GDM1 (cell line): ENCODE results near the gene PRUNE2.
A peak's percentile ranks its signal among the peaks of the same experiment; 100 is the strongest.

Experiments
- DNase-seq: peaks from one replicate; lab custom pipeline; 2025; lab: John Stamatoyannopoulos, UW

PRUNE2 gene

DNA sequence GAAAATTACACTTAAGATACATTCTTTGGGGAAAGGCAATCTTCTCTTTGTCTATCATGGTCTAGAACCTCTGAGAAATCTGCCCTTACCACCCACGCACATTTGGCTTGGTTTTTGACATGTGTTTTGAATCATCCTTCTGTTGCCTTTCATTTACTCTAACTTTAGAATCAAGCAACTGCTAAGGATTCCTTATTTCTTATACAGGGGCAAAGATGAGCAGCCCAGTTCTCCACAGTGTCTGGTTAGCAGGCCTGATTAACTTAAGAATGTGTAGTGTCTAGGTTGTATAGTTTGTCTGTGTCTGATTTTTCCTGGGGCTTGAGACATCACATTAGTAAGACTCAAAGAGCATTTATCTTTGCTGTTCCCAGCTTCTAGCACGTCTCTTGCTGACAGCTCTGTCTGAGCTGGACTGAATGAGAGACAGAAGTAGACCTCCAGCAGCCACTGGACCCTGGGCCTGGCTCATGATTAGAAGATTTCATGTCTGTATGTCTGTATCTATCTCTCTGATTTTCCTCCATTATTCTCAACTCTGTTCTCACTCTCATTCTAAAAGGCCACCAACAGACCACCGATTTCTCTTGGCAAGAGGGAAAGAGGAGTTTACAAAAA lies 173.5 kb downstream of the PRUNE2 start:
- DNase-seq = no peak

DNA sequence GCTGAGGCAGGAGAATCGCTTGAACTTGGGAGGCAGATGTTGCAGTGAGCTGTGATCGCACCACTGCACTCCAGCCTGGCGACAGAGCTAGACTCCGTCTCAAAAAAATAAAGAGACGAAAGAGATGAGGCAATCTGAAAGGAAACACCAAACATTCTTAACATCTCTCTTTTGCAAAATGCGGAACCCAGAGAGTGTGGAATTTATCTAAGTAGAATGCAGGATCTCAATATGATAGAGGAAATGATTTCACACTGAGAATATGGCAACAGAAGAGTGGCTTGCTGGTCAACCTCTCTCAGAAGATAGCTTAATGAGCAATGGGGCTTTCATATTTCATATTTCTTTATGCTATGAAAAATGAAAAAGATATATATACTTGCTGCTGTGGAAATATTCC lies 175.1 kb downstream of the PRUNE2 start:
- no peak for DNase-seq

DNA sequence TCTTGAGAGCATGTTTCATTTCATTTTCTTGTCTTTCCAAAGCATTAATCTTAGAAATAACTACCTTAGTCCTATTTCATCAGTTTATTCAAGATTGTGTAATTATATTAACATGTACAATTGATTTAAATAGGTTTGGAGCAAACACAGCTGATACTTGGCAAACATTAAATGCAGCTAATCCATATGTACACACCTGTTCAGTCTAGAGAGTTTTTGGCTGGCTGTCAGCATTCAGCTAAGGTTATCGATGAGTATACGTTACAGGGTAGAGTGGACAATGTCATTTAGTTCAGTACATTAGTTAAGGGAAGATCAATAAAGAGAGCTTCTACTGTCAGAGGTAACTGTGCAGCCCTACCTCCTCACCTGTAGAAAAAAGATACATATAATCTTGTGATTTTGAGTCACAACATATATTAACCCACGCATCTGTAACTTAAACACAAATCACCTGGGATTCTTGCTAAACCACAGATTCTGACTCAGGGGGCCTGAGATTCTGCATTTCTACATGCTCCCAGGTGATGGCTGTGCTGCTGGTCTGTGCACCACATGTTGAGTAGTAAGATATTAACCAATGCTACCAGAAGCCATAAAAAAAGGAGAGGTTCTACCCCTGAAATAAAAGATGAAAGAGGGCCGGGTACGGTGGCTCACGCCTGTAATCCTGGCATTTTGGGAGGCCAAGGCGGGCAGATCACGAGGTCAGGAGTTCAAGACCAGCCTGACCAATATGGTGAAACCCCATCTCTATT lies 175.8 kb downstream of the PRUNE2 start:
- no peak for DNase-seq

DNA sequence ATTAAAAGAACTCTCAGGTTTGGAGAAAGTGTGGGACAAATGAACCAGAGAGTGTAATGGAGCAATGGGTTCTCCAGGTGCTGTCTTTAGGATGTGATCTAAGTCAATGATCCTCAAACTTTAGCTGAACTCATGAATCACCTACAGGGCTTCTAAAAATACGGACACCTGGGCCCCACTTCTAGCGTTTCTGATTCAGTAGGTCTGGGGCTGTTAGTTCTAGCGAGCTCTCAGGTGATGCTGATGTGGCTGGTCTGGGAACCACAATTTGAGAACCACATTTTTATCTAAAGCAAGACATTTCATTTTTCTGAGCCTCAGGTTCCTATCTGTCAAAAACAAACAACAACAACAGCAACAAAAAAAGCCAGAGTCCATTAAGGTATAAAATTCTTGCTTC lies 176.8 kb downstream of the PRUNE2 start:
- no peak for DNase-seq

DNA sequence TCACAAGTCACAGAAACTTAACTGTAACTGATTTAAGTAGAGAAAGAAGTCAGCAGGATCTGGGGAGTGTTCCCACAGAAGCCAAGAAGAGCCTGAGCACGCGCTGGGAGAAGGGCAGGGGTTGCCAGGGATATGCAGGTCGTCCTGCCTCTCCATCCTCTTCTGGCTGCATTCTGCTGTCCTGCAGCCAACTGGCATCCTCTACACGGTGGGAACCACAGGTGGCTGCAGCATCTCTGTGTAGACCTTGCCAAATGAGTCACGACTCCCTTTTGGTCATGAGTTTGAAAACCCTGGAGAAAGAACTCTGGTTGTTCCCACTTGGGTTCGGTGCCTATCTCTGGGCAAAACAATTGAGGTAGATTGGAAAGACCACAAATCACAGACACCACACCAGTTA lies 180.0 kb downstream of the PRUNE2 start:
- DNase-seq = no peak

DNA sequence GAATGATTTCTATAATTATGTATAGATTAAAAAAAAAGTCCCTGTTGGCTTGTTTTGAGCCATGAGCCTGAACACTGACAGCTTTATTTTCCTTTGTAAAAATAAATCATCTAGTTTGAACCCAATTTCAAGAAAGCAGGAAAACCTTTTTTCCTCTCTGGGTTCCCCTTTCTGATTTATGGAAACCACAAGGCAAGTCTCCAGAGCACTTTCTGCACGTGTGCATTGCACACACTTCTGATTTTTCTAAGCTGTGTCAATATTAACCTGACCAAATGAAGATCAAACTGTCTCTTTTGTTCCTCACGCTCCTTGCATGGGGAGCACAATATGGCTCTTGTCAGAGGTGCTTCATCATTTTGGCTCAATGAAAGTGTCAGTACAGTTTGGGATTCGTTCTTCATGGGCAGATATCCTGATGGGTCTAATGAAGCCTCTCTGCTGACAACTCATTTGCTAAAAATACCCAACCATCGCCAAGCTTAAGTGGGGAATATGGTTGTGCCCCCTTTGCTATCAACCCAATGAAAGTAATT lies 180.8 kb downstream of the PRUNE2 start:
- no peak for DNase-seq

DNA sequence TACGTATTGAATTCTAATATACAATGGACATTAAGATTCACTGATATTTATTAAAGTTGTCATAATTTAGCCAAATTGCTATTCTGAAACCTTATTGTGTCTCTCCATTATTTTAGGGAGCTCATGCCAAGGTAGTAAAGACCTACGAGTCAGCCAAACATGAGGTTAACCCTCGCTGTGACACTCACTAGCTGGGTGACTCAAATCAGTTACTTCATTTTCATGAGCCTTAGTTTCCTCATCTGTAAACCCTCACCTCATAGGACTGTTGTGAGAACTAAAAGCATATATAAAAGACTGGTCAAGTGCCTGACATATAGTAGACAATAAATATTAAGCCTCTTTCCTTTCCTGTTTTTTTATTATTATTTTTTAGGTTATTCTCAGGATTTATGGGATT lies 185.7 kb downstream of the PRUNE2 start:
- DNase-seq = no peak

DNA sequence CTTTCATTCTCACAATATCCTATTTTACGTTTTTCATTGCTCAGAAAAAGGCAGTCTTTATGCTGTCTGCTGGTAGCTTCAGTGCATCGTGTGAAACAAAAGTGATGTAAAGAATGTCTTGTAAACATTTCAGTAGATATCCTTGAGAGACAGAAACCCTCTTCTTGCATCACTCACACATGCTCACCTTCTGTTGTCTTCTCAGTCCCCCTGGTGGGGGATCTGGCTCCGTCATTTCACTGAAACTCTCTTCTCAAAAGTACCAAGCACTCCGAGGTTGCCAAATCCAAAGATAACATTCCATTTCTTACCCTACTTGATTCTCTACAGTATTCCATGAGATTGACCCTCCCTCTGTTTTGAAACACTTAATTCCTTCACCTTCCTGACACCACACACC lies 187.7 kb downstream of the PRUNE2 start:
- DNase-seq = no peak

DNA sequence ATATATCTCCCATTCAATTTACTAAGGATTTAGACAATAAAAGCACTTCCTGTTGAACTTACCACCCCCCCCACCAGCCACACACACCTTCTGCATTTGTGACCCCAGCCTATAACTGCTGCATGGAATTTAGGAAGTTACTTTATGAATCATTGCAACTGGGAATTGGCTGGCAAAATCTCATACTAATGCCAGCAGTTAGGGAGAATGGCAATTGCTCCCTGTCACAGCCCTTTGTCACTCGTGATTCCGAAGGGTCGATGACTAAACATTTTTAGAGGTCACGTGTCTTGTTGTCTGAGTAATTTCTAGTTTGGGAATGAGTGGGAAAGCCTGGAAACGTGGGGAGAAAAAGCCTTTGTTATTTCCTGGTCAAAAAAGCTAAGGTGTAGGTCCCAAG lies 188.3 kb downstream of the PRUNE2 start:
- no peak for DNase-seq

DNA sequence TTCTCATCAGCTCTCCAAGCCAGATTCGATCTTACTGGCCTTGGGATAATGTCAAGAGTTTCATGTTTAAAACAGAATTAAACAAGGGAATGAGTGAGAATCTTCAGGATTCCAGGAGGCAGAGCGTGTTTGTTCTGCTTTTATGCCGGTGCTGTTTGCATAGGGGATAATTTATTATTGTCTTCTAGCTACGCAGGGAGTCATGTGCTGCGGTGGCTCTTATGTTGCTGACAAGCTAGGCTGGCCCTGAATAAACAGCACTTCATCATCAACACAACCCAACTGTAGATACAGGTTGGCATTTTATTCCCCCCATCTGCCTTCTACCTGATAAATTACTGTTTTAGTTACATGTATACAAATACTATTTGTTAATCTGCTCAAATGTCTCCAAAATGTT lies 188.7 kb downstream of the PRUNE2 start:
- DNase-seq = no peak

DNA sequence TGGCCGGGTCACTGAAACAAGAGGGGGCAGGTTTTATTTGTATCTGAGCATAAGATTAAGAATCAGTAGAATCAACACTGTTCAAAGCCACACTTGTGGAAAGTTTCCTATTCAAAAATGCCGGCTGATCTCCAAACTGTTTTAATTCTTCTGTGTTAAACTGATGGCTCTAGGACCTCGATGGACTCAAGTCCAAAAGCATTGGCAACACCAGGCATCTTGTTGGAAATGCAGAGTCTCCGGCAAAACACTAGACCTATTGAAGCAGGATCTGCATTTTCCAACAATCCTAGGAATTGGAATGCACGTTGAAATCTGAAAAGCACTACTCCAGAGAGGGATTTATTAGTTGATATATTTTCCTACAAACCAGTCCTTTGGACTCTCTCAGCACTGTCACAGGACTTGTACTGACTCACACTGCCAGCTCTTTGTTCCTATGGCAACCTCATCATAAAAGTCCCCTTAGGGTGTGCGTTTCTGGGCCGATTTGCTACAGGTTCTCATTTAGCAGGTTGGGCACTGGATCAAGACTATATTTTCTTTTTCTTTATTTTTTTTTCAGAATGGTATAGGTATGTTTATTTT lies 189.7 kb downstream of the PRUNE2 start:
- no peak for DNase-seq

DNA sequence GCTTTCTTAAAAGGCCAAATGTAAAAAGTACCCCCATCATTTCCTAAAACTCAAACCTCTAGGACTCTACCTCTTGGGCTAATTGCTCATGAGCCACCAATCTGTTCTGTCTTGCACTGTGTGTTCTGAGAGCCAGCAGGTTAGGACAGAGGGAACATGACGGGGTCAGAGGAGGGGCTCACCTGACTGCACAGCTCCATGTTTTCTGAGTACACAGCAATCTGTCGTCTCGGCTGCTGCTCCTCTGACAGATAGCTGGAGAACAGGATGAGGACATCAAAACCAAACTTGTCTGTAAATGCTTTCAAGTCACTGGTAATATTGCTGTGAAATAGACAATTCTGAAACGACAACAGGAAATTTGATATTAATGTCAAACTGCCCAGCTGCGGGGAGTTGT lies 192.5 kb downstream of the PRUNE2 start:
- DNase-seq = no peak

DNA sequence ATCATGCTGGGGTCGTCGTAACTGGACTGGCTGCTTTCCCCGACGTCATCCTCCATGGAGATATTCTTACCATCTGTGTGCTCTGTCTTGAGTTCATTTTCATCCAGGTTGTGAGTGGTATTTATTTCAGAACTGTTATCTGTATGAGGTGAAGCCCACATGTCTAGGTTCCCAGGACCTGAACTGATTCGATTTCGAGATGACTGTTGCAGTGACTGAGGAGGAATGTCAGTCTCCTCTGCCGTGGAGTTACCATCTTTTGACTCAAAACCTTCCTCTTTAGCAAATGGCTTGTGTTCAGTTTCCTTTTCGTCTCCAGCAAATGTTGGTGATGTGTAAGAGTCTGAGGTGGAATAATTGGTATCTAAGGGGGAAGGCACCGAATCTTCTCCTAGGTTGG lies 196.9 kb downstream of the PRUNE2 start:
- no peak for DNase-seq

DNA sequence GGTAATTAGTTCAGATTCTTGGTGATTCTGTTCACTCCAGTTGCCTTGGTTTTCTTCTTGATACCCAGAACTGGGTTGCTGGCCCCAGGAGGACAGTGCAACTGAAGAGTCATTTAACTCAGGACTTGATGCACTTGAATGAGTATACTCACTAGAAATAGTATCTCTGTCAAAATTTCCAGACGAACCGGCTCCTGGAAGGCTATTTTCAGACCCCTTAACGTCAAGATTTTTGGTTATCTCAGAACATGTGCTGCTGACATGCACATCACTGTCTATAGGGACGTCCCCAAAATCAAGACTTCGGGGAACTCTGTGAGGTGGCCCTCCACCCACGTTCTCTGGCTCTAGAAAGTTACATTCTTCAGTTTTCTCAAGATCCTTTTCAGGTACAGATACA lies 198.4 kb downstream of the PRUNE2 start:
- DNase-seq = no peak

DNA sequence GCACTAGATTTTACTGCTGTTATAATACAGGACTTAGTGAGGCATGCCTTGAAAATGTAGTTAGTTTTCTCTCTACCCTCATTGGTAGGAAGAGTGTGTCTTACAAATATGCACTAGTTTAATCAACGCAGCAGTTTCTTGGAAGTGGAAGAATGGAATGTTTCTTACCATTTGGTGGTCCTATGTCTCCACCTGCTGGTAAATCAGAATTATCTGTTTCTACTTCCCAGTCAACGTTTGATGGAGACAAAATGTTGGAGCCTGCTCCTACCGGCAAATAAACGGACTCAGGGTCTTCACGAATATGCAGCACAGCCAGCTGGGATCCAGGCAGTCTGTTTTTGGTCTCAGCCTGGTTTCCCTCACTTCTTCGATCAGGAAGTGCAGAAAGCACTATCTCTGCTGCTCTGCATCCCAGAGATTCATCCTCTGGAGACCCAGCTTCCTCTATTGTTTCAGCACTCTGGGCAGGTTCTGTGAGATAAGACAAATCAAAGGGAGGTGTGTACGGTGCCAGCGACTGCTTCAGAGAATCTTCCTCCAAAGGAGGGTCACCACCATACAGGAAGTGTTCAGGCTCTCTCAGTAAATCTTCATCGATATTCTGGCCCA lies 201.2 kb downstream of the PRUNE2 start:
- peak; percentile 65 for DNase-seq

DNA sequence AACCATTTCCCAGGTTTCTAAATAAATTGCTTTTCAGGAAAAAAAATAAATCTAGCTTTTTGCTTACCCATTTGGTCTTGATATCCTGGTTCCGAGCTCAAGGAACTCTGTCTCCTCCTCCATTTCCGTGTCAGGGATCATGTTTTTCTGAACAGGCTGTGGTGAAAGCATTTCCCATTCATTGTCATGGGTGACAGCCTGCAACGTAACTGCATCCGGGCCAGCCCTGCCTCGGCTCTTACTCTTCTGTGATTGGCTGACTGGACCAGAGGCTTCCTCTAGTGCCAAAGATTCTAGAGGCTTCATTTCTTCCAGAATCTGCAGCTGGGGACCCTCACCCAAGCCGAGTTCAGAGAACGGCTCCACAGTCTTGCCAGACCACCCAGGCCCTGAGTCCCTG lies 202.6 kb downstream of the PRUNE2 start:
- DNase-seq = no peak

DNA sequence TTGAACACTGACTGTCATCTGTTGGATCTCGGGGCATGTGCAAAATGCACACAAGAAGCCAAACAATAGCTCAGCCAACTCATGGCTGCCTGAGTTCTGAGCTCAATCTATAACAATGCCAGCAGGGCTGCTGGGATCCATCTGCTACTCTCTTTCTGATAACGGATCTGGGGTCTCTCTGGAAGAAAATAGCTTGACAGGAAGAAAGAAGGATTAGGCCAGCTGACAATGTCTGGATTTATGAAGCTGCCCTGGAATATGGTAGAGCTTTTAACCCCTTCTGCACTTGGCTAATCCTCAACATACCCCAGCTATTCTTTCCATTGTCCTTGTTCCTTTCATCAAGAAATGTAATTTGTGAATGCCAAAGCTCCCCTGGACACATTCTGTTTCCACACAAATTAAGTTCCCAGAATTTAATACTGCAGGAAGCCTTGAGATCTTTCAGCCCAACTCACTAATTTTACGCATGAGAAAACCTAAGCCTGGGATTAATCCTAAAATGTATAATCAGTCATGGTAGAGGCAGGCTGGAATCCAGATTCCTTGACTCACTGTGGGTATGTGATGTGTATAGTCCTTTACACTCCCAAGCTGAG lies 204.4 kb downstream of the PRUNE2 start:
- DNase-seq = no peak

DNA sequence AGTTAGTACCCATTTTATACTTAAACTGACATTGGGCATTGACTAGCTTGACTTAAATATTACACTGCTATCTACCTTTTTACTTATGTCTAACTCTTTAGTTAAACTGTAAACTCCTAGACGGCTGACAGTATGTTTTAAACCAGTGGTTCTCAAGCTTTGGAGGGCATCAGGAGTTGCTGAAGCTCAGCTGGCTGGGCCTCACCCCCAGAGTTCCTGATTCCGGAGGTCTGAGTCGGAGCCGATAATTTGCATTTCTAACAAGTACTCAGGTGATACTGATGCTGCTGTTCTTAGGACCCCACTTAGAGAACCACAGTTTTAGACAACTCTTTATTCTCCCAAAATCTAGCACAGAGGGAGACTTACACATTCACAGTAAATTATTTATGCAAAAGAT lies 205.0 kb downstream of the PRUNE2 start:
- DNase-seq = no peak

DNA sequence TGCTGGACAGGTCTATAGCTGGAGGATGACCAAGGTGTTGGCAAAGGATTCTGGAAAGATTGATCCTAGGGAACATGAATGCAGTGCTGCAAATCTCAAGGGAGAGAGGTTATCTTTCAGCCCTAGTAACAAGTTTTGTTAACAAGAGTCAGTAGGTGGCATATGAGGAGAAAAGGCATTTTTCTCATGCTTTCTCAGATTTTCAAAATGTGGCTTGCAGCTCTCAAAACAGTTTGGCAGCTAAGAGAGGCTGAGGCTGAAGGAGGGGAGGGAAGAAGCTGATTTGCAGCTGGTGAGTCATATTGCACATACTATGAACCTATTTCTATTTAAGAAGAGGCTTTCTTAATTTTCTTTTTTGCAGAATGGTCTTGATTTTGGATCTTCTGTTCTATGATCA lies 205.9 kb downstream of the PRUNE2 start:
- DNase-seq = no peak

DNA sequence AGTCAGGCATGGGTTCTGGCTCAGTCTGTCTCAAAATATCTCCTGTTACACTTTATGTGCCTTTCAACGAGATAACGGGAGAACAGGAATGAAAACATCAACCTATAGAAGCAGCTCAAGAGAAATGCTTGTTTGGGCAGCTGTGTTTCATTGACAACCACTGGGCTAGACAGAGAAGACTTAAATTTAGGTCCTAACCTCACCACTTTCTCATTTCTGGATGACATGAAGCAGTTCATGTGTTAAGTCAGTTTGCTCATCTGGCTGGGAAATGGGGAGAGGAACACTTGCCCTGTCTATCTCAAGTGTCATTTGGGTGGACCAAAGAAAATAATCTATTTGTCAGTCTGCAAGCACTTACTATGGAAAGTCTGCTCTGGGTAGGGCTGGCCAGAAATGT lies 208.4 kb downstream of the PRUNE2 start:
- no peak for DNase-seq

DNA sequence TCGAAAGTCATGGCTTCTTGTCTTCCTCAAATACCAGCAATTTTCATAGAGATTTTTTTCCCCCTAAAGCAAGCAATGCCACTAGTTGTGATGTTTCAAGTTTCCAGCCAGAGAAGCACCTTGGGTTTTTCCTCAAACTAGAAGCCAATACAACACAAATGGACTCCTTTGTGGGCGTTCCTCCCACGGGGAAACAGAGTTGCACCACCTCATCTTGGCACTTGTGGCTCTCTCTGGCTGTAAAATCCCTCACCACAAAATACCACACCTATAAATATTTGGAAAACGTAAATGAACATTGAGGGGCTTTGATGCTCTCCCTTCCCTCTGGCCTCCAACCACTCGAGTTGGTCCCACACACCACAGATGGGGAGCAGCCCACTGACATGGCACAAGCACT lies 208.8 kb downstream of the PRUNE2 start:
- no peak for DNase-seq

DNA sequence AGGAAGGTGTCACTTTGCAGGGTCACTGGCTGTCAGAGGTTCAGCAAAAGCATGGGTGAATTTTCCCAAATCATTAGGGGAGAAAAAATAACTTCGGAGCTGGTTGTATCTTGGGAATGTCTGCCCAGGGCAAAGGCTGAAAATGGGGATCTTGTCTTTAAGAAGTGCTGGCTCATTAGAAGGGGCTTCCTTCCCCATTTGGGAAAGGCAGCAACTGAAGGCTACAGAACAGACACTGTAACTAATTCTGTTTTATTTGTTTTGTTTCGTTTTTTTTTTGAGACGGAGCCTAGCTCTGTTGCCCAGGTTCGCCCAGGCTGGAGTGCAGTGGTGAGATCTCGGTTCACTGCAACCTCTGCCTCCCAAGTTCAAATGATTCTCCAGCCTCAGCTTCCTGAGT lies 212.0 kb downstream of the PRUNE2 start:
- DNase-seq = no peak
